HUES64 (cell line): ENCODE results near the gene GPR152.
"Not testable (repeated sequence)": the region's sequence is repeated elsewhere in the genome, so short reads cannot be mapped to it uniquely, and the experiment has no call there.

Experiments
- H3K27ac ChIP-seq: 2 replicates; pipeline ENCODE4 v1.7.0; 2013; ENCODE audit warnings: low read depth, low read length, inconsistent platforms
- H3K27me3 ChIP-seq: 2 replicates; pipeline ENCODE4 v1.6.1; 2013; ENCODE audit warnings: mild to moderate bottlenecking, low read length; ENCODE audit not compliant: insufficient read depth
- H3K36me3 ChIP-seq: 2 replicates; pipeline ENCODE4 v1.6.1; 2013; ENCODE audit warnings: mild to moderate bottlenecking, low read length; ENCODE audit not compliant: insufficient read depth
- H3K4me1 ChIP-seq: 2 replicates; pipeline ENCODE4 v1.6.1; 2013; ENCODE audit warnings: mild to moderate bottlenecking, low read length, moderate library complexity; ENCODE audit not compliant: insufficient read depth
- H3K4me3 ChIP-seq: 2 replicates; pipeline ENCODE4 v1.5.1; 2013; ENCODE audit warnings: mild to moderate bottlenecking, low read length, moderate library complexity
- H3K9ac ChIP-seq: 2 replicates; pipeline ENCODE4 v1.6.1; 2013; ENCODE audit warnings: mild to moderate bottlenecking, low read depth, low read length
- H3K9me3 ChIP-seq: 2 replicates; pipeline ENCODE4 v1.6.1; 2013; ENCODE audit warnings: low read depth, low read length; ENCODE audit not compliant: insufficient read depth
- WGBS: fragments of 150-250, 120-280 bp; methylation state at CpG from one replicate; pipeline ENCODE4 v1.1.7; 2013; ENCODE audit warnings: missing lambda C conversion rate; 5-methylcytosine and 5-hydroxymethylcytosine counted together

GPR152 gene

DNA sequence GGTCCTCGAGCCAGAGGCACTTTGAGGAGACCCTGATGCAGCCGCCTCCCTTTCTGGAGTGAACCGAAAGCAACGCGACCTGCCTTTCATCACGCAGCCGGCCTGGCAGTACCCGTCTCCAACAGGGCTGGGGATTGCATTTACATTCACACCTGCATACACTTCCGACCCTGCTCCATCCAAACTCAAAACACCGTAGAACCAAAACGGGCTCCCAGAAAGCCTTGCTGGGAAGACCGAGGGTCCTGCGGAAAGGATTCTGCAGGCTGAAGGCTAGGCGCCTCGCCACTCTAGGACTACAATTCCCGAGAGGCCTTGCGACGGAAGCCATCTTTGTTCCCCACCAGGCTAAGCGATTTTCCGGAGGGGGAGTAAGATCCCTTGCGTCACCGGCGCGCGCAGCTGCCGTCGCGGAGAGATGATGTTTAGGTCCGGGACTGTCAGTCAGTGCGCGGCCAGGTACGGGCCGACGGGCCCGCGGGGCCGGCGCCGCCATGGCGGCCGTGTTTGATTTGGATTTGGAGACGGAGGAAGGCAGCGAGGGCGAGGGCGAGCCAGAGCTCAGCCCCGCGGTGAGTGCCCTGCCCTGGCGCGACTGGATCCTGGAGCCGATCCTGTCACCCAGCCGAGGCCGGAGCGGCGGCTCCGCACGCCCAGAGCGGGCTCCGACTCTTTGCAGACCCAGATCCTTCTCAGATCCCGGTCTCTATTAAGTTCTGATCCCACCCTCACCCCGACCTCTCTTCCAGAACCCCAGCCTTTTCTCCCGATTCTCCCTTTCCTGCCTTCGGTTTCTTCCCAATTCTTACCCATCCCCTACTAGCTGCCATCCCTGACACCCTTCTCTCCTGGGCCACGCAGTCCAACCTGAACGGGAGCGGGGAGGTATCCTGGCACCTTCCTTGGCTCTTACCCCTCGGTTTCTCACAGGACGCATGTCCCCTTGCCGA lies 24.2 kb downstream of the GPR152 start, which contains the start of gene RPS6KB2:
TSS of gene RPS6KB2 (plus strand) at position 443 of the 950 bp plus-strand sequence. CDS start at position 495, 52 bp downstream.
- Histone ChIP-seq H3K9me3 (no peaks in the 10 kb centered on the region), H3K27me3 (no peaks in the 10 kb centered on the region), H3K4me3 (peak within 1 kb of the TSS; percentile 90), H3K36me3 (peaks cover 16% of the 10 kb centered on the region; the same call in 1 of the 2 replicates), H3K4me1 (0 out of 2 replicates have a peak, but pooled peaks cover 3% of the 10 kb centered on the region), H3K9ac (peak within 1 kb of the TSS; percentile 81), H3K27ac (peak within 1 kb of the TSS; percentile 54)
- 4% methylated on average over 68 of the region's 68 CpGs for WGBS

DNA sequence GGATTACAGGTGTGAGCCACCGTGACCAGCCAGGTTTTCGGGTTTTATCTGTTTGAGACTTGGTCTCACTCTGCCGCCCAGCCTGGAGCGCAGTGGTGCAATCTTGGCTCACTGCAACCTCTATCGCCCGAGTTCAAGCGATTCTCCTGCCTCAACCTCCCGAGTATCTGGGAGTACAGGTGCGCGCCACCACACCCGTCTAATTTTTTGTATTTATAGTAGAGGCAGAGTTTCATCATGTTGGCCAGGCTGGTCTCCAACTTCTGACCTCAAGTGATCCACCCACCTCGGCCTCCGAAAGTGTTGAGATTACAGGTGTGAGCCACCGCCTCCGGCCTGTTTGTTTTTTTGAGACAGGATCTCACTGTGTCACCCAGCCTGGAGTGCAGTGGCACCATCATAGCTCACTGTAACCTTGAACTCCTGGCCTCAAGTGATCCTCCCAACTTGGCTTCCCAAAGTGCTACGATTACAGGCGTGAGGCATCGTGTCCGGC lies 25.1 kb downstream of the GPR152 start:
- WGBS: 92% methylated on average over 19 of the region's 19 CpGs
- H3K4me1 ChIP-seq, H3K36me3 ChIP-seq, H3K27ac ChIP-seq, H3K9me3 ChIP-seq, H3K27me3 ChIP-seq: not testable (repeated sequence)
- H3K9ac ChIP-seq: peak overlapping the region; percentile 41
- peak overlapping the region; percentile 90 for H3K4me3 ChIP-seq

DNA sequence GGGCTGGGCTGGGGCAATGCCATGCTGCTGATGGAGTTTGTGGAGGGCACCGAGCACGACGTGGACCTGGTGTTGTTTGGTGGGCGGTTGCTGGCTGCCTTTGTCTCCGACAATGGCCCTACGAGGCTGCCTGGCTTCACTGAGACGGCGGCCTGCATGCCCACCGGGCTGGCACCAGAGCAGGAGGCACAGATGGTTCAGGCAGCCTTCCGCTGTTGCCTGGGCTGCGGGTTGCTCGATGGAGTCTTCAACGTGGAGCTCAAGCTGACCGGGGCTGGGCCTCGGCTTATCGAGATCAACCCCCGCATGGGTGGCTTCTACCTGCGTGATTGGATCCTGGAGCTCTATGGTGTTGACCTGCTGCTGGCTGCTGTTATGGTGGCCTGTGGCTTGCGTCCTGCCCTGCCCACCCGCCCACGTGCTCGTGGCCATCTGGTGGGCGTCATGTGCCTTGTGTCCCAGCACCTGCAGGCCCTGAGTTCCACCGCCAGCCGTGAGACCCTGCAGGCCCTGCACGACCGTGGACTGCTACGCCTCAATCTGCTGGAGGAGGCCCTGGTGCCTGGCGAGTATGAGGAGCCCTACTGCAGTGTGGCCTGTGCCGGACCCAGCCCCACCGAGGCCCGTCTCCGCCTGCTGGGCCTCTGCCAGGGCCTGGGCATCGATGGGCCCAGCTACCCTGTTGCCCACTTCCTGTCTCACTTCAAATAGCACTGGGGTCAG lies 28.5 kb downstream of the GPR152 start:
- Histone ChIP-seq H3K27ac (no peak overlapping the region), H3K4me3 (no peak overlapping the region), H3K9me3 (no peaks in the 10 kb centered on the region), H3K27me3 (peaks cover 9% of the 10 kb centered on the region), H3K4me1 (0 out of 2 replicates have a peak, but pooled peaks cover 4% of the 10 kb centered on the region), H3K9ac (no peak overlapping the region), H3K36me3 (no peaks in the 10 kb centered on the region)
- WGBS: 93% methylated on average over 34 of the region's 34 CpGs

DNA sequence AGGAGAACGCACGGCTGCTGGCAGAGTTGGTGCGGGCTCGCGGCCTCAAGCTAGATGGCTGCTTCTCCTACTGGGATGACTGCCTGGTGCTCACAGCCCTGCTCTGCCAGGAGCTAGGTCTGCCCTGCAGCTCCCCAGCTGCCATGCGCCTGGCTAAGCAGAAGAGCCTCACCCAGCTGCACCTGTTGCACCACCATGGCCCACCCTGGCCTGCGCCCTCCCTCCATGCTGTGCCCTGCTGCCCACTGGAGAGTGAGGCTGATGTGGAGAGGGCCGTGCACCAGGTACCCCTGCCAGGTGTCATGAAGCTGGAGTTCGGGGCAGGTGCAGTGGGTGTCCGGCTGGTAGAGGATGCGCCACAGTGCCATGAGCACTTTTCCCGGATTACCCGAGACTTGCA lies 29.1 kb downstream of the GPR152 start:
- Histone ChIP-seq H3K36me3 (no peaks in the 10 kb centered on the region), H3K27me3 (peaks cover 13% of the 10 kb centered on the region), H3K4me1 (0 out of 2 replicates have a peak, but pooled peaks cover 3% of the 10 kb centered on the region), H3K9me3 (no peaks in the 10 kb centered on the region), H3K4me3 (no peak overlapping the region), H3K27ac (no peak overlapping the region), H3K9ac (no peak overlapping the region)
- 94% methylated on average over 13 of the region's 13 CpGs for WGBS

DNA sequence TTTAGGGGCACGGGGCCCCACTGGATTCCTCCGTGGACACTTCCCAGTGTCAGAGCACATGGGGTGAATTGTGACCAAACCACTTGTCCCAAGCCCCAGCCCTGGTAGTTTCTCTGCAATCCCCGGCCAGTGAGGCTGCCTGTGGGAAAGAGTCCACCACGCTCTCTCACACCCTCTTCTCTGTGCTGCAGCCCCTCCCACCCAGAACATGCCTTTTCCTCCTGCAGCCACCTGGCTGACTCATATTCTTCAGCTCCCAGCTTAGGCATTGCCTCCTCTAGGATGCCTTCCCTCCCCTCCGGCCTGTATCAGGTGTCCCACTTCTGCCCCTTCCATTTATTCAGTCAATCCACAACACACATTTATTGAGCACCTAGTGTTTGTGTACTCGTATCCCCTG lies 29.6 kb downstream of the GPR152 start:
- Histone ChIP-seq H3K27ac (no peak overlapping the region), H3K36me3 (no peaks in the 10 kb centered on the region), H3K9ac (no peak overlapping the region), H3K4me1 (0 out of 2 replicates have a peak, but pooled peaks cover 3% of the 10 kb centered on the region), H3K27me3 (peaks cover 13% of the 10 kb centered on the region), H3K9me3 (no peaks in the 10 kb centered on the region), H3K4me3 (no peak overlapping the region)
- 71% methylated on average over 6 of the region's 6 CpGs for WGBS

DNA sequence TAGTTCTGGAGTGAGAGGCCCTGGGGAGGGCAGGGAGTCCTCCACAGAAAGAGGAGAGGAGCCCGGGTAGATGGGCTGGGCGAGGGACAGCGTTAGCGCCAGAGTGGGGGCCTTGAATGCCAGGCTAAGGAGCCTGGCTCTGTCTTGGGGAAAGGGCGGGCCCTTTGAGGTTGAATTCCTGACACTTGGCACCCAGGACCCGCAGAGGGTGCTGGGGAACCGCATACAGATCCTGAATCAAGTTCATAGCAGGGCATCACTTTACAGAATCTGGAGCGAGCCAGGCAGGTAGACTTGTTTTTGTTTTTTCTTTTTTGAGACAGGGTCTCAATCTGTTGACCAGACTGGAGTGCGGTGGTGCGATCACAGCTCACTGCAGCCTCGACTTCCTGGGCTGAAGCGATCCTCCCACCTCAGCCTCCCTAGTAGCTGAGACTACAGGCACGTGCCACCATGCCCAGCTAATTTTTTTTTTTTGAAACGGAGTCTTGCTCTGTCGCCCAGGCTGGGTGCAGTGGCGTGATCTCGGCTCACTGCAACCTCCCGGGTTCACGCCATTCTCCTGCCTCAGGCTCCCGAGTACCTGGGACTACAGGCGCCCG lies 31.0 kb downstream of the GPR152 start:
- H3K4me3 ChIP-seq: peak overlapping the region; percentile 29
- 79% methylated on average over 22 of the region's 22 CpGs for WGBS

DNA sequence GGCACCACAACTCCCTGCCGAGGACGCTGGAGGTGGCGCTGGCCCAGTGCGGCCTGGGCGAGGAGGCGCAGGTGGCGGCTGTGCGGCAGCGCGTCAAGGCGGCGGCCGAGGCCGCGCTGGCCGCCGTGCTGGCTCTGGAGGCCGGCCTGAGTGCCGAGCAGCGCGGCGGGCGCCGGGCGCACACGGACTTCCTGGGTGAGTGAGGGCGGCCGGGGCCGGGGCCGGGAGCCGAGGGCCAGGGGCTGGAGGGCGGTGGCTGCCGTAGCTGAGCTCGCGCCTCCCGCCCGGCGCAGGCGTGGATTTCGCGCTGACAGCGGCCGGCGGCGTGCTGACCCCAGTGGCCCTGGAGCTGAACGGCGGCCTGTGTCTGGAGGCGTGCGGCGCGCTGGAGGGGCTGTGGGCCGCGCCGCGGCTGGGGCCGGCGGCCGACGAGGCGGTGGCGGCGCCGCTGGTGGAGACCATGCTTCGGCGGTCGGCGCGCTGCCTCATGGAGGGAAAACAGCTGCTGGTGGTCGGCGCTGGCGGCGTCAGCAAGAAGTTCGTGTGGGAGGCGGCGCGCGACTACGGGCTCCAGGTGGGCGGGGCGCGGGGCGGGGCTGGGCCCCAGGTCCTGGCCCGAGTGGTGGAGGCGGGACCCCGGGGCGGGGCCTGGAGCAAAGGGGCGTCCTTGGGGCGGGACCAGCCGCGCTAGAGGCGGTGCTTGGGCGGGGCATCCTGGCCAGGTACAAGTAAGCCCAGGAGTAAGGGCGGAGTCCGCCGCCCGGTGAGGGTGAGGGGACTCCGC lies 31.7 kb downstream of the GPR152 start:
- Histone ChIP-seq H3K36me3 (no peaks in the 10 kb centered on the region), H3K4me1 (0 out of 2 replicates have a peak, but pooled peaks cover 7% of the 10 kb centered on the region)
- 1% methylated on average over 97 of the region's 97 CpGs for WGBS

More for the DNA sequence above, 31.0 kb downstream of the GPR152 start:
- no peaks in the 10 kb centered on the region for H3K36me3 ChIP-seq
- H3K4me1 ChIP-seq: 0 out of 2 replicates have a peak, but pooled peaks cover 7% of the 10 kb centered on the region
- H3K27ac ChIP-seq: no peak overlapping the region
- no peak overlapping the region for H3K9ac ChIP-seq
- H3K9me3 ChIP-seq: no peaks in the 10 kb centered on the region
- H3K27me3 ChIP-seq: peaks cover 13% of the 10 kb centered on the region

DNA sequence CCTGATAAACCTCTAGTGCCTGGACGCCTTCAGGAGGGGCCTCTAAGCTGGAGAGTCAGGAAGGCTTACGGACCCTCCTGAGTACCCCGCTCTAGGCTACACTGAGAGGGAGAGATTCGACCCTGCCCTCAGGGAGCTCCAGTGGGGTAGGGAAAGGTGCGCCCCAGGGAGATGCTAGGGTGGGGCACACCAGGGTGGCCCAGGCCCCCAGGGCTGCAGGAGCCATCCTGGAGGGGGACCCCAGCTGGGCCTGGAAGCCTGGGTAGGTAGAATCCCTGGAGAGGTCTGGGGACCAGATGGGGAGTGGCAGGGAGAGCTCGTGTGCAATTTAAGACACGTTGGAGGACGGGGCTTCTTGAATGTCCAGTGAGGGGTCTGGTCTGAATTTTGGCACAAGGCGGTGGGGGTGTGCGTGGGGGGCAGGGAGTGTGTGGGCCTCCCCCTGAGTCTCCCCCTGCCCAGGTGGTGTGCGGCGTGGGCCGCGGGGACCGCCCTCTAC lies 32.3 kb downstream of the GPR152 start:
- Histone ChIP-seq H3K4me3 (peak overlapping the region; percentile 72), H3K9ac (peak overlapping the region; percentile 82), H3K27me3 (peaks cover 14% of the 10 kb centered on the region), H3K27ac (no peak overlapping the region), H3K36me3 (no peaks in the 10 kb centered on the region), H3K9me3 (no peaks in the 10 kb centered on the region), H3K4me1 (0 out of 2 replicates have a peak, but pooled peaks cover 7% of the 10 kb centered on the region)
- 43% methylated on average over 15 of the region's 15 CpGs for WGBS

More for the DNA sequence above, 31.7 kb downstream of the GPR152 start:
- H3K9ac ChIP-seq: peak overlapping the region; percentile 82
- H3K27ac ChIP-seq: peak overlapping the region; percentile 55; the same call in 1 of the 2 replicates
- peaks cover 13% of the 10 kb centered on the region for H3K27me3 ChIP-seq
- no peaks in the 10 kb centered on the region for H3K9me3 ChIP-seq
- peak overlapping the region; percentile 72 for H3K4me3 ChIP-seq

DNA sequence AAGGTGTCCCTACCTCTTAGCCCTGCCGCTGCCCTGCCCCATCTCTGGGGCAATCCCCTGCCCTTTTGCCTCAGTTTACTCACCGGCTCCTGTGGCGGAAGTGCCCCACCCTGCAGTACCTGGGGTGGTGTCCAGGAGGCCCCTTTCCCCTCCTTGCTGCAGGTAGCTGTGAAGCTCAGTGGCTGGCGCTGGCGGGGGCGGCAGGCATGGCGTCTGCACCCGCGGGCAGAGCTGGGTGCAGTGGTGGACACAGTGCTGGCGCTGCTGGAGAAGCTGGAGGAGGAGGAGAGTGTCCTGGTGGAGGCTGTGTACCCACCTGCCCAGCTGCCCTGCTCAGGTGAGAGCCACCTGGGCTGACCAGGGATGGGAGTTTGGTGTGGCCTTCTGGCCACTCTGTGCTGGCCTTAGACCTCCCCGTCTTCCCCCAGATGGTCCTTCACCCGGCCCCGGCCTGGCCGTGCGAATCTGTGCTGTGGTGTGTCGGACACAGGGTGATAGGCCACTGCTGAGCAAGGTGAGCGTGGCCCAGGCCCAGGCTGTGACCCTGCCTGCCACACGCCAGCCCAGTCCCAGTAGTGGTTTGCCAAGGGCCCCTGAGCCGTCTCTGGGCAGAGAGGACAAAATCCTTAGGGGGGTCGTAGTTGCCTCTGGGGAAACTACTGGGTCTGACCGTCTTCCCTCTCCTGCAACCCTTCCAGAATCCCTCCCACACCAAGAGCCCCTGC lies 33.0 kb downstream of the GPR152 start:
- Histone ChIP-seq H3K27ac (no peak overlapping the region), H3K4me3 (no peak overlapping the region), H3K4me1 (0 out of 2 replicates have a peak, but pooled peaks cover 7% of the 10 kb centered on the region), H3K27me3 (peaks cover 21% of the 10 kb centered on the region), H3K36me3 (no peaks in the 10 kb centered on the region), H3K9ac (no peak overlapping the region), H3K9me3 (no peaks in the 10 kb centered on the region)
- 96% methylated on average over 21 of the region's 21 CpGs for WGBS
